Osteoblast (primary cell): ENCODE data around the gene CHRNA3. TPM values are rescaled to one million over a fixed set of nuclear protein-coding genes. Genes with fewer than 3 reads are reported as not detected.

Source experiments
- DNase-seq: peaks from one replicate; pipeline ENCODE4 v3.0.0; 2011; ENCODE audit warnings: low spot score, mixed read lengths; ENCODE audit not compliant: insufficient read length; ENCODE audit errors: missing footprints
- H2AFZ ChIP-seq: 2 replicates; pipeline ENCODE4 v1.6.0; 2011; ENCODE audit warnings: mild to moderate bottlenecking, low read length
- H3K27ac ChIP-seq: 2 replicates; pipeline ENCODE4 v1.5.1; 2011; ENCODE audit warnings: mild to moderate bottlenecking, low read depth, low read length, moderate library complexity
- H3K27me3 ChIP-seq: 2 replicates; pipeline ENCODE4 v1.6.0; 2012; ENCODE audit warnings: mild to moderate bottlenecking, control low read depth, inconsistent platforms, low read length, moderate library complexity; ENCODE audit not compliant: insufficient read depth
- H3K36me3 ChIP-seq: 2 replicates; pipeline ENCODE4 v1.5.1; 2011; ENCODE audit warnings: mild to moderate bottlenecking, low read length, control low read depth, moderate library complexity; ENCODE audit not compliant: insufficient read depth
- H3K4me1 ChIP-seq: 2 replicates; pipeline ENCODE4 v1.5.1; 2011; ENCODE audit warnings: mild to moderate bottlenecking, low read length, control low read depth, moderate library complexity; ENCODE audit not compliant: insufficient read depth
- H3K4me2 ChIP-seq: 2 replicates; pipeline ENCODE4 v1.6.0; 2011; ENCODE audit warnings: mild to moderate bottlenecking, low read length; ENCODE audit not compliant: insufficient read depth
- H3K4me3 ChIP-seq: fragments of 200-600 bp; sonication (generic); 3 replicates; pipeline ENCODE4 v1.5.1; 2012; ENCODE audit warnings: mild to moderate bottlenecking, low read length, inconsistent platforms; ENCODE audit not compliant: insufficient read depth
- H3K79me2 ChIP-seq: 2 replicates; pipeline ENCODE4 v1.6.0; 2012; ENCODE audit warnings: mild to moderate bottlenecking, low read length, control low read depth, inconsistent platforms; ENCODE audit not compliant: insufficient read depth
- H3K9me3 ChIP-seq: 2 replicates; pipeline ENCODE4 v1.5.1; 2011; ENCODE audit warnings: low read depth, low read length, control low read depth
- H4K20me1 ChIP-seq: 2 replicates; pipeline ENCODE4 v1.6.0; 2012; ENCODE audit warnings: mild to moderate bottlenecking, low read length, control low read depth; ENCODE audit not compliant: insufficient read depth
- CTCF ChIP-seq: IDR thresholded peaks from 2 replicates; pipeline ENCODE4 v1.5.1; 2011; ENCODE audit warnings: mild to moderate bottlenecking, low read depth, low read length, moderate library complexity; ENCODE audit errors: extremely low read depth
- small RNA-seq: library from RNA; depleted of rRNA; stranded (forward); fragments of <200 nt; gene quantifications from one replicate; pipeline ENCODE3, GENCODE V24; 2012
- total RNA-seq: library from RNA; depleted of rRNA; stranded (reverse); fragments of >200 nt; gene quantifications from 2 replicates; pipeline ENCODE4 v1.2.3, GENCODE V29; 2012

Gene CHRNA3
- total RNA-seq, 1 donor: not detected

GRCh38 chr15:78550815-78551214, 70.0 kb downstream of the CHRNA3 start:
- peaks cover 37% of the 10 kb centered on the region for H3K36me3 ChIP-seq
- DNase-seq: no peak
- TF ChIP-seq CTCF: no peak
- no peak overlapping the region for H3K4me2 ChIP-seq
- H3K27me3 ChIP-seq: no peaks in the 10 kb centered on the region
- H3K79me2 ChIP-seq: no peaks in the 10 kb centered on the region
- H3K4me3 ChIP-seq: no peak overlapping the region
- no peaks in the 10 kb centered on the region for H3K9me3 ChIP-seq
- H4K20me1 ChIP-seq: no peaks in the 10 kb centered on the region
- no peak overlapping the region for H3K27ac ChIP-seq
- no peaks in the 10 kb centered on the region for H3K4me1 ChIP-seq
- H2AFZ ChIP-seq: no peak overlapping the region

DNA sequence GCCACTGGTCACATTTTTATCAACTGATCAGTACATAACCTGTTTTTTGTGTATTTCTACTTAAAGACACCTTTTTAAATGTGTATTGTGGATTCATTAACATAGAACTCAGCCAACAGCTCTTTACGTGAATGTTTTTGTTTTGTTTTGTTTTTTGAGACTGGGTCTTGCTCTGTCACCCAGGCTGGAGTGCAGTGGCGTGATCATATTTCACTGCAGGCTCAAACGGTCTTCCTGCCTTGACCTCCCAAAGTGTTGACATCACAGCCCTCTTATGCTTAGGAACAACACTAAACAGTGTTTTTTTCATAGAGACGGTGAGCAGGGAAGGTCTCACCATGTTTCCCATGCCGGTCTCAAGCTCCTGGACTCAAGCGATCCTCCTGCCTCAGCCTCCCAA, 70.6 kb downstream of the CHRNA3 start:
- Histone ChIP-seq H4K20me1 (no peaks in the 10 kb centered on the region), H3K27ac (no peak overlapping the region), H2AFZ (no peak overlapping the region), H3K36me3 (peaks cover 43% of the 10 kb centered on the region), H3K9me3 (no peaks in the 10 kb centered on the region), H3K4me3 (no peak overlapping the region), H3K27me3 (no peaks in the 10 kb centered on the region), H3K4me1 (no peaks in the 10 kb centered on the region), H3K79me2 (no peaks in the 10 kb centered on the region), H3K4me2 (no peak overlapping the region)
- DNase-seq: no peak
- TF ChIP-seq CTCF: no peak

Small RNA genes within 50 kb of the gene (small RNA-seq; reads per million reads assigned to genes)
- not detected for gene AC067863.2

Other genes starting within 250 kb of the CHRNA3 start
- gene IREB2, start 182.8 kb downstream of the CHRNA3 start, total RNA-seq: 26.8 and 27.1 TPM in 2 replicates
- gene HYKK, start 113.4 kb downstream of the CHRNA3 start, total RNA-seq: 4.1 and 5.1 TPM in 2 replicates
- gene PSMA4, start 80.6 kb downstream of the CHRNA3 start, total RNA-seq: 209 and 214 TPM in 2 replicates
- 0.29 and 0.36 TPM in 2 replicates for gene CHRNA5, start 55.5 kb downstream of the CHRNA3 start, total RNA-seq
- gene CHRNB4, start 20.2 kb upstream of the CHRNA3 start, total RNA-seq: not detected in 2 replicates
- 32.4 and 34.0 TPM in 2 replicates for gene ADAMTS7, start 190.5 kb upstream of the CHRNA3 start, total RNA-seq